Hepatocyte (in vitro differentiated cells): ENCODE measurements around the gene NCOR1.

Experiments
- CTCF ChIP-seq: fragments of 200-600 bp; sonication (generic); IDR thresholded peaks from 2 replicates; pipeline ENCODE4 v1.5.1; 2016; ENCODE audit warnings: antibody characterized with exemption, mild to moderate bottlenecking; ENCODE audit not compliant: poor library complexity
- EZH2 ChIP-seq: fragments of 200-600 bp; sonication (generic); IDR thresholded peaks from 2 replicates; pipeline ENCODE4 v1.6.1; 2016; ENCODE audit warnings: antibody characterized with exemption, mild to moderate bottlenecking, borderline replicate concordance

GRCh38 chr17:16261049-16261448 is 45.7 kb upstream of the NCOR1 start:
- TF ChIP-seq EZH2 (no peak), CTCF (no peak)
